ENCODE measurements around the gene FAM9C.
"Not testable (repeated sequence)": the region's sequence is repeated elsewhere in the genome, so short reads cannot be mapped to it uniquely, and the experiment has no call there.

The FAM9C gene

DNA sequence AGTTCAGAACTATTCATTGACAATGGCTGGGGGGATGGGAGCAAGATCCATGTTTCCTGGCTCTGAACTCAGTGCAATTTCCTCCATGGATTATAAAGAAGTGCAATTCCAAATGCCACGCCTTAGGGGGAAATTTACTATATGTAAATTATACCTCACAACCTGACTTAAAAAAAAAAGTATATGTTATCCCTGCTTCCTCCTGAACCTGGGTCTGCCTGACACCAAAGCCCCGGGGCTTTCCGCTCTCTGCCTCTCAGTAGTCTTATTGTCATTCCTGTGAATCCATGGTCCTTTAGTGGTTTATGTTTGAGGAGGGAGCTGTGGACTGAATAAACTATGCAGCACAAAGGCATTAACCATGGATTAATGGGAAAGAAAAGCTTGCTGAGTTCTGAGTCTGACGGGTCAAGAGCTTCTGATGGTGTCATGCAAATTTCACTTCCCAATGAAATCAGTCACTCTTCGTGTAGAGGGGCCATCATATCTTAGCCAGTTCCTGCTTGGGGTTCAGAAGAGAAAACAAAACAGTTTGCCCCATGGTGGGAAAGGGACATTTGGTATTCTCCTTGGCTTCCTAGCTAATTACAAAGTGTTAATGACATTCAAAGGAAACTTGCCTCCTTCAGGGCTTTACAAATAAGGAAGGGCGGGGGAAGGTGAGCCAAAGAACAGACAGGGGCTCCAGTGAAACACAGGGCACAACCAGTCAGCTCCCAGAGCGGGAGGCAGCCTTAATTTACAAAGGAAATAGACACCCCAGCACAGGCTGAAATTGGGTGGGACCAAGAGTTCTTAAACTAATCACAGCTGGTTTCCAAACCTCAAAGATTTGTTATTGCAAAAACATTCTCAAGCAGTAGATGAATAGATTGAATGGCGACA, 14.3 kb downstream of the FAM9C start:
- no peak for DNase-seq

- DNase-seq, result no peak
These were observed 14.9 kb downstream of the FAM9C start for GRCh38 chrX:13029637-13029886.

DNA sequence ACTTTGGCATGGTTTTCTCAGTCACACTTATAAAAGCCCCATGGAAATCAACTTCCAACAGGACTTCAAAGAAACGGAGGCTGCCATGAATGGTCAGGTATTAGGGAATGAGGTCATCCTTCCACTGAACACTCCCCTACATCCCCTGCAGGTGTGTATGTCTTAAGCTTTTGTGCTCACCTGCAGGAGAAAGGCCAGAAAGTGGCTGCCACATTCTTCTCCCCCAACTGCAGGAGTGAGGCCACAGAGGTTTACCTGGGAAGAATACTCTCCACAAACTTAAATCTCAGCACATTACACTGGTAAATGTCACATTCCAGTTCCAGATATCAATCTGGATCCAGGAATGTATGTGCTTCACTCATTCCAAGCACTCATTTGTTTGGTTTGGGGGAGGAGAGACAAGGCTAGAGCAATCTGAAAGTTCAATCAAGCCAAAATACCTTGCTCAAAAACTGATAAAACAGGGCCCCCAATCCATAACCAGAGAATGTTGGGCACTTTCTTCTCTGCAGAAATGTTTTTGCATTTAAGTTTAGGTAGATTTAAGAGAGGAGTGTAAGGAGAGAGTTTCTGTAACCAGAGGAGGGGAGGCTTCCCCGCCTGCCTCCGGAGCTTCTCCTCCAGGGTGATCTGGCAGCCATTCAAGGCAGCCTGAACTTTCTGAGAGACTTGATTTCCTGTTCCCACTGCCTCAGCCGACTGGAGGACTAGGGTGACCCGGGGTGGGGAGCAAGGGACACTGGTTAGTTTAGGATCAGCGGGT, 15.4 kb downstream of the FAM9C start:
- no peak for DNase-seq

- no peak for DNase-seq
These were observed 17.4 kb downstream of the FAM9C start for GRCh38 chrX:13026877-13027652.

GRCh38 chrX:13024986-13025385, 19.4 kb downstream of the FAM9C start:
- DNase-seq, result no peak

DNA sequence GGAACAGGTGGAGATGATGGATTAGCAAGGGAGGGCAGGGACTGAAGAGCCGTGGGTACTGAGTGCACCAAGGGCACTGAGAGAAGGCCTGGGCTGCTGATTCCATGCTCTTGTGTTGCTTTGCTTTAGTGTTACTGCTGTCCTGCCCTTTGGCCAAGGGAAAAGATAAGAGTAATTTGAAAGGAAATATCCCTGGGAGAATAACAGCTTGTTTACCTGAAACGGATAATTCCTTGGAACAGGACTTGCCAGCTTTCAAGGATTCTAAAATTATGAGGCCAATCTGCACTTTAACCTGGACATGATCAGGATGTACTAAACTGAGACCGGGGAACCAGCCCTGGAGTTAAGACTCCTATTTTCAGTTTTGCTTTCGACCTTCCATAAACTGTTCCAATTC, 20.4 kb downstream of the FAM9C start:
- DNase-seq, result no peak

DNA sequence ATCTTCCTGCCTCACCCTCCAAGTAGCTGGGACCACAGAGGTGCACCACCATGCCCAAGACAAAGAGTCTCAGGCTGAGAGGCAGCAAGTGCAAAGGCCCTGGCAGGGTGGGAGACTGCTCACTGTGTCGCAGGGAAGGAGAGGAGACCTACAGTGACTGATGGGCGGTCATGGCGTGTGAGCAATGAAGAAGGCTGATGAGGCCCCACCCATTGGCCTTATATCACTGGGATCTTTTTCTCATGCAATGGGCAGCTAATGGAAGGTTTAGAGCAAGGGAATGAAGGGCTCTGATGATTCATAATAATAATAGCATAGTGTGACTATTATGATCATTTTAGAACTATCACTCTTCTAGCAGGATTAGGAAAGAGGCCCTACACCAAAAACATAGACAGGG, 20.9 kb downstream of the FAM9C start:
- no peak for DNase-seq

DNA sequence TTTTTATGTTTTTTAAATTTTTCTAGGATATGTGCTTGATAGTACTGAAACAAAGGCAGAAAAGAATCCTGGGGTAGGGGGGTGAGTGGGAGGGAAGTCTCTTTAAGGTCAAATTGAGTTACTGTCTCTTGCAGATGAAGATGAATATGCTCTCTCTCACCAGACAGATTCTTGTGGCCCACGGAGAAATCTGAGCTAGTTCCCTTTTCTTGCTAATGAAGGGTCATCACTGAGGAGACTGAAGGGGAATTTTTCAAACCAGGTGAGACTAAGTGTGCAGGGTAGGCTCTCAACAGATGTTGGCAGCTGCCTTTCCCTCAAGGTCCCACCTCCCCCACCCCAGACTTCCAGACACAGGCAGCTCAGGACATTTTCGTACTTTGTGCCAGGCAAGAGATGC, 21.5 kb downstream of the FAM9C start:
- DNase-seq, result no peak

- not testable (repeated sequence) for DNase-seq
These were observed 27.7 kb downstream of the FAM9C start for GRCh38 chrX:13016731-13017130.

- no peak for DNase-seq
These were observed 28.7 kb downstream of the FAM9C start for GRCh38 chrX:13015536-13016236.

- DNase-seq, result no peak
These were observed 30.0 kb downstream of the FAM9C start for GRCh38 chrX:13014111-13015096.

GRCh38 chrX:13013363-13014110, 30.9 kb downstream of the FAM9C start:
- DNase-seq, result no peak

DNA sequence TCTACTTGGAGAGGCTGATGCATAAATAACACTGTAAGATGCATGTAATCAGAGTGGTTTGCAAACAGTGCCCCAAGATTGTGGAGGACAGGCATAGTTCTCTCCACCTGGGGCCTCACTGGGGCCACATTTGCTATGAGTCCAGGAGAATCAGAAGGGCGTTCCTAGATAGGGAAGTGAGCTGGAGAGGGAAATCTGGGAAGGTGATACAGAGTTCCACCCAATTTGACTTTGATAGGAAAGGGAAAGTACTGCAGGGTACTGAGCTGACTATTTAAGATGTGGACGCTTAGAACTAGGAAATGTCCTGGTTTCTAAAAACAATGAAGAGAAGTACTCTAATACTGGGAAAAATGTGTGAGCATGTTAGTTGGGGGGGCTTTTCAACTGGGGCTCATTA, 33.9 kb downstream of the FAM9C start:
- DNase-seq, result no peak

DNA sequence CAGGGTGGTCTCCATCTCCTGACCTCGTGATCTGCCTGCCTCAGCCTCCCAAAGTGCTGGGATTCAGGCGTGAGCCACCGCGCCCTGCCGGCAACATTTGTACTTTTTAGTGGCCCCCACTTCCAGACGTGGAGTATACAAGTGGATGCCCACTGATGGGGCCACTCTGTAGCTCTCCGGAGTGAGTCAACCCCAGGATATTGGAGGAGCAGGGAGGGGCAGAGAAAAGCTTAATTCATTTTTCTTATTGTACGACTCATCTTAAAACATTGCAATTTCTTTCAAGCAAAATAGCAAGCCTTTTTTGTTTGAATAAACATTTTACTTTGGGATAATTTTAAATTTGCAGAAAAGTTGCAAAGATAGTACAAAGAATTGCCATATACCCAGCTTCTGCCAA, 34.6 kb downstream of the FAM9C start:
- no peak for DNase-seq

- DNase-seq, result no peak
These were observed 35.1 kb downstream of the FAM9C start for GRCh38 chrX:13009273-13009672.

- DNase-seq, result no peak
These were observed 35.6 kb downstream of the FAM9C start for GRCh38 chrX:13008851-13009250.

GRCh38 chrX:13008189-13008533, 36.3 kb downstream of the FAM9C start:
- DNase-seq, result no peak

DNA sequence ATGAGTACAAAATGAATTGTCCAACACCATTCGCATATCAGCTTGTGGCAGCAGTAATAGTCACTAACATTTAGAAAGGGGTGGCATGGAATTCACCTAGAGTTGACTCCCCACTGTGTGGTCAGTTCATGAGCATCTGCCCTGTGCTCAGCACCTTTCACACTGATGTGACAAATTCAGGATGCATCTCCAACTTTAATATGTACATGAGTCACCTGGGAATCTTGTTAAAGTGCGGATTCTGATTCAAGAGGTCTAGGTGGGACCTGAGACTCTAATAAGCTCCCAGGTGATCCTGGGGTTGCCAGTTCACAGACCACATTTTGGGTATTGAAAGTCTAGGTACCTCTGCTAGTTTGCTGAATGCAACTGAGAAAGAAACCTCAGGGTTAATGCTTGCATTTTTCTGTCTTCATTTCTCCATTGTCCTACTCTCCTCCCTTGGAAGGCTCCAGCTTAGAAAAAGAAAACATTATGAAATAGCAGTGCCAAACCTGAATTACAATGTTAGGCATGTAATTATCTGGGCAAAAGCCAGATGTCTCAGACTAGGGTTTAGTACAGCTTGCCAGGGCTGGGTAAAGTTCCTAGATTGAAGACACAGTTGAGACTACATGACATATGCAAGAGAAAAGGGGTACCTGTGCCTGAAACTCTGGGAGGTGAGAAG, 36.8 kb downstream of the FAM9C start:
- DNase-seq, result no peak

DNA sequence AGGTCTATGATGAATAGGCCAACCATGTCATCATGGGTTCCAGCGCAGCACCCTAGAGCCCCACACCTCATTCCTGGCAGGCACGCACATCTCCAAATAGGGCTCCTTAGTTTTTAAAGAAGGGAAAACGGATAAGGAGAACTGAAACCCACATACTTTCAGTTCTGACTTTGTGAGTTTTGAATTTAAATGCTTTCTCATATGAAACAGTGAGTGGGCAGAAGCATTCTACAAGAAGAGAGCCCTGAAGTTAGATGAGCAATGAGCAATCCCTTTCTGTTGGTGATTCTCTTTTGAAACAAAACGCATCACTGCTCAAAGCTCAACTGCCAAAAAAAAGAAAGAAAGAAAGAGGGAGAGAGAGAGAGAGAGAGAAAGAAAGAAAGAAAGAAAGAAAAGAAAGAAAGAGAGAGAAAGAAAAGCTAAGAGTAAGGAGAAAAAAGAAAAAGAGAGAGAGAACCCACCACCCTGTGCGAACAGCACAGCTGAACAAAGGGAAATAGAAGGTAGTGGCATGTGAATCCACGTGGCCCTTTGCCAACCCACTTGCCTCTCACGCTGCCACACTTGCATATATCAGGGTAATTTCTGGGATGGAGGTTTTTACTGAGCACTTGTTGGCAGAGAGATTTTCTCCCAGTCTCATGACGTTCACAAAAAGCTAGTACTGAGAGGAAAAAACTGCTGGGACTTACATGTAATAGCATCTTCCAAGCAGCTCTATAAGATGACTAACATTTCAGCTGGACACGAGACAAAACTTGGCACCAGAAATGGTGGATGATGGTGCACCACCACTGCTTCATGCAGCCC, 38.6 kb downstream of the FAM9C start:
- DNase-seq, result no peak

Data from DMS 273 treated with DMSO at 0.1 percent for 48 hours (cell line).